GM12875 (cell line): ENCODE data around the gene ELMOD3.

Experiments
- H3K4me3 ChIP-seq: one replicate; pipeline ENCODE4 v1.5.1; 2011; ENCODE audit warnings: low read depth, low read length, control low read depth
- CTCF ChIP-seq: IDR thresholded peaks from 2 replicates; pipeline ENCODE4 v1.5.1; 2011; ENCODE audit warnings: low read depth, mild to moderate bottlenecking, control low read depth, inconsistent platforms, low read length, moderate library complexity, borderline replicate concordance; ENCODE audit not compliant: insufficient read depth

Gene ELMOD3

DNA sequence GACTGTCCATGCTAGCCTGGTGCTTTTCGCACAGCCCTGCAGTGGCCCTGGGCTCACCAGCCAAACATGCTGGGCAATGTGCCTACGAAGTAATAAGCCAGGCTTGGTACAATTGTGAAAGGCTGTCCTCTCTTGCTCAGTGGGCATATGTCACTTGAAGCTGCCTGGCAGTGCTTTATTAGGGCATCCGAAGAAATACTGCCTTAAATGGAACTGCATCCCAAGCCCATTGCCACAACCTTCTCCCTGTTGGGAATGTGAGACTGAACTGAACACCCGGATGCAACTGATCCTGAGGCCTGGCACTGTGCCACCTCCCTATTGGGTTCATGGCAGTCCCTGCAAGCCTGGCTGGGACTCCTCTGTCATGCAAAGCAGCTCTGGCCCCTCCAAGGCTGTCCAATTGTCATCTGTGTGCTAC lies 39.7 kb downstream of the ELMOD3 start:
- H3K4me3 ChIP-seq = no peak overlapping the region
- TF ChIP-seq CTCF = no peak

GRCh38 chr2:85394976-85395375 lies 40.4 kb downstream of the ELMOD3 start:
- no peak for TF ChIP-seq CTCF
- H3K4me3 ChIP-seq = no peak overlapping the region

- TF ChIP-seq CTCF = no peak
- H3K4me3 ChIP-seq = no peak overlapping the region
Observed at GRCh38 chr2:85395912-85396475, 41.4 kb downstream of the ELMOD3 start.

GRCh38 chr2:85396531-85397470 lies 42.2 kb downstream of the ELMOD3 start:
- H3K4me3 ChIP-seq = no peak overlapping the region

GRCh38 chr2:85397925-85398331 lies 43.4 kb downstream of the ELMOD3 start:
- H3K4me3 ChIP-seq = no peak overlapping the region
- TF ChIP-seq CTCF = no peak

More at GRCh38 chr2:85396531-85397470, 42.2 kb downstream of the ELMOD3 start:
- no peak for TF ChIP-seq CTCF

DNA sequence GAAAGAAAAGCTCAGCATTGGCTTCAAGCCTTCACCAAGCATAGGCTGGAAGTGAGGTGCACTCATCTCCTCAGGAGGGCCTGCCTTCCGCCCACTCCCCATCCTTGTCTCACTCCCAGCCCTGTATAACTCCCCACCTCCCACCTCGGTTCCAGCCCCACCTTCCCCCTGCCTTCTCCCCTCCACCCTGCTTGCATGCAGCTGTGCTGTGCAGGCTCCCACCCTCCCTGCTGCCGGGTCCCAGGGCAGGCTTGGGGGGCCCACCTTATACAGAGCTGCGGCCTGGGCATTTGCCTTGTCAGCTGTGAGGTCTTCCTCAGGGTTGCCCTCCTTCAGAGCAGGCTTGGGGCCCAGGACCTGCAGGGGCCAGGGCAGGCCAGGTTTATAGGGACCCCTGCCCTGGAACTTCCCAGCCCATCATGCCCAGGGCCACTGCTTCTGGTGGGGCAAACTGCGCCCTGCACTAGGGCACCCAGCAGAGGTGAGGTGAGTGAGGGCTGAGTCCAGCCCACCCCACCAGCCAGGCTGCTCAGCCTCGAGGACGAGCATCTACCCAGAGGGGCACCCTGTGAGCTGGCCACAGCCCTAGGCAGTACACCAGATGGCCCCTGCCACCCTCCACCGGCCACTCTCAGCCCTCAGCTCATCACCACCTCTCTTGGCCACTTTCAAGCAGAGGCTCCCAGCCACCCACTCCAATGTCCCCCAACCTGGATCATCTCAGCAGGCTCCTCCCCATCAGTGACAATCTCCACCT lies 44.0 kb downstream of the ELMOD3 start:
- no peak for TF ChIP-seq CTCF
- H3K4me3 ChIP-seq = no peak overlapping the region
